ENCODE measurements around the gene MYO3A. TPM values are rescaled to one million over a fixed set of nuclear protein-coding genes. Genes with fewer than 3 reads are reported as not detected.

Gene MYO3A
- total RNA-seq, 4 donors from 2014 or later: 0.06 TPM; not detected in 3

DNA sequence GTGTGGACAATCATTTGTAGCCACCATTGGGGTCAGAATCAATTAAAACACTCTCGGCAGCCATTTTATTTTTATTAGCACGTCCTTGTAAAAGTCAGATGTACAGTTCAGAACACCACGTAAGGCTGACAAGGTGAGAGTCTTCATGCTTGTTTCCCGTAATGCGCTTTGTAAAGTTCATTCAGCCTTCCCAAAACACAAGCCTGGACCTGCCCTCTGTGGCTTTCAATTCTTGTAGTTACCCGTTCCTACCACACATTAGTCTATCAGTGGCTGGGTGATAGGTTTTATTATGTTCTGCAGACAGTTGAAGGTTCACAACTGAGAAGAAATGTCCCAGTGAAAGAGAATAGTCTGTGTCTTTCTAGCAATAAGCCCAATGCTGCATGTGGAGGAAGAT lies 317.9 kb downstream of the MYO3A start:
- DNase-seq (ENCODE audit: extremely low spot score): no peak
- Histone ChIP-seq H3K27me3 (peaks cover 0 to 9% (median 0%) of the 10 kb centered on the region in 4 donors), H3K4me3 (no peak overlapping the region), H3K27ac (replicated peaks in 1 of 4) (no peak overlapping the region), H3K9me3 (no peaks in the 10 kb centered on the region), H3K4me1 (no peaks in the 10 kb centered on the region), H3K36me3 (no peaks in the 10 kb centered on the region)
- intact Hi-C loops (cut with DNase I): no loop called here
- TF ChIP-seq POLR2A (IDR thresholded peaks at IDR 0.05; ENCODE audit: low read depth) (no peak), POLR2AphosphoS5 (IDR thresholded peaks at IDR 0.05) (no peak), EP300 (IDR thresholded peaks at IDR 0.05) (no peak)
- TF ChIP-seq, protein P1, sequence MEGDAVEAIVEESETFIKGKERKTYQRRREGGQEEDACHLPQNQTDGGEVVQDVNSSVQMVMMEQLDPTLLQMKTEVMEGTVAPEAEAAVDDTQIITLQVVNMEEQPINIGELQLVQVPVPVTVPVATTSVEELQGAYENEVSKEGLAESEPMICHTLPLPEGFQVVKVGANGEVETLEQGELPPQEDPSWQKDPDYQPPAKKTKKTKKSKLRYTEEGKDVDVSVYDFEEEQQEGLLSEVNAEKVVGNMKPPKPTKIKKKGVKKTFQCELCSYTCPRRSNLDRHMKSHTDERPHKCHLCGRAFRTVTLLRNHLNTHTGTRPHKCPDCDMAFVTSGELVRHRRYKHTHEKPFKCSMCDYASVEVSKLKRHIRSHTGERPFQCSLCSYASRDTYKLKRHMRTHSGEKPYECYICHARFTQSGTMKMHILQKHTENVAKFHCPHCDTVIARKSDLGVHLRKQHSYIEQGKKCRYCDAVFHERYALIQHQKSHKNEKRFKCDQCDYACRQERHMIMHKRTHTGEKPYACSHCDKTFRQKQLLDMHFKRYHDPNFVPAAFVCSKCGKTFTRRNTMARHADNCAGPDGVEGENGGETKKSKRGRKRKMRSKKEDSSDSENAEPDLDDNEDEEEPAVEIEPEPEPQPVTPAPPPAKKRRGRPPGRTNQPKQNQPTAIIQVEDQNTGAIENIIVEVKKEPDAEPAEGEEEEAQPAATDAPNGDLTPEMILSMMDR (IDR thresholded peaks at IDR 0.05): no peak
- 94% methylated on average over 6 of the region's 6 CpGs for WGBS

DNA sequence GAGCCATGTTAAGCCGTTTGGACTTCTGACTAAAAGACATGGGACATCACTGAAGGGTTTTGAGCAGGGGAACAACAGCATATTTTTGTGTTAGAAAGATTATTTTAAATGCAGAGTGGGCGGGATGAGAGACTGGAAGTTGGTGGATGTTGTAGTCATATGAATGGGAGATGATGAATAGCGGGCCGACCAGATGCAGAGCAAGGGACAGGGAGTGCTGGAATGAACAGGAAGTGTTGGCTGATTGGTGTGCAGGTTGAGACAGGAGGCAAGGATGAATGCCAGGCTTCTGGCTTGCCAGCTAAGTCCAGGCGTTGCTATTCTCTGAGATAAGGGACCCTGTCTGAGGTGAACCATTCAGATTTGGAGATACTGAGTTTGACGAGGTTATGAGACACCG lies 320.6 kb downstream of the MYO3A start:
- H3K9me3 ChIP-seq: no peaks in the 10 kb centered on the region
- H3K27ac ChIP-seq (replicated peaks in 1 of 4): no peak overlapping the region
- H3K27me3 ChIP-seq: peaks cover 0 to 9% (median 0%) of the 10 kb centered on the region in 4 donors
- intact Hi-C loops (cut with DNase I): no loop called here
- H3K4me1 ChIP-seq: no peaks in the 10 kb centered on the region
- no peak overlapping the region for H3K4me3 ChIP-seq
- DNase-seq (ENCODE audit: extremely low spot score): no peak
- WGBS: 73% methylated on average over 7 of the region's 7 CpGs
- no peak for TF ChIP-seq POLR2A (IDR thresholded peaks at IDR 0.05; ENCODE audit: low read depth)
- TF ChIP-seq, protein P1 (IDR thresholded peaks at IDR 0.05): no peak
- no peak for TF ChIP-seq EP300 (IDR thresholded peaks at IDR 0.05)
- TF ChIP-seq POLR2AphosphoS5 (IDR thresholded peaks at IDR 0.05): no peak
- H3K36me3 ChIP-seq: no peaks in the 10 kb centered on the region

DNA sequence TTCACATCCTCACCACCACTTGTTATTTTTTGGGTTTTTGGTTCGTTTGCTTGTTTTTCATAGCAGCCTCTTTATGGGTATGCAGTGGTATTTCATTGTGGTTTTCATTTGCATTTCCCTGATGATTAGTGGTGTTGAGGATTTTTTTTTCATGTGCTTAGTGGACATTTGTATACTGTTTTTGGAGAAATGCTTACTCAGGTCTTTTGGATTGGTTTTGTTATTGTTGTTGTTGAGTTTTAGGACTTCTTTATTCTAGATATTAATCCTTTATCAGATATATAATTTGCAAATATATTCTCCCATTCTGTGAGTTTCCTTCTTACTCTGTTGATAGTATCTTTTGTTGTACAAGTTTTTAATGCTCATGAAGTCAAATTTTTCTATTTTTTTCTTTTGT lies 325.3 kb downstream of the MYO3A start:
- intact Hi-C loops (cut with DNase I): no loop called here
- Histone ChIP-seq H3K27me3 (peaks cover 0 to under 1% (median 0%) of the 10 kb centered on the region in 4 donors), H3K27ac (replicated peaks in 1 of 4) (no peak overlapping the region), H3K4me3 (no peak overlapping the region), H3K4me1 (no peaks in the 10 kb centered on the region), H3K9me3 (no peaks in the 10 kb centered on the region), H3K36me3 (no peaks in the 10 kb centered on the region)
- DNase-seq (ENCODE audit: extremely low spot score): no peak
- 48% methylated on average over 1 of the region's 1 CpG for WGBS
- TF ChIP-seq POLR2A (IDR thresholded peaks at IDR 0.05; ENCODE audit: low read depth): no peak
- TF ChIP-seq, protein P1 (IDR thresholded peaks at IDR 0.05): no peak
- no peak for TF ChIP-seq EP300 (IDR thresholded peaks at IDR 0.05)
- no peak for TF ChIP-seq POLR2AphosphoS5 (IDR thresholded peaks at IDR 0.05)

All from esophagus muscularis mucosa (tissue), 4 donors.